K562 (cell line): ENCODE measurements around the gene NACC1. TPM values are rescaled to one million over a fixed set of nuclear protein-coding genes. Genes with fewer than 3 reads are reported as not detected.

Source experiments
- AFF1 ChIP-seq, 2 experiments: fragments of 450-650 bp; IDR thresholded peaks; 2 replicates each; pipeline ENCODE4 v1.6.1; 2018; ENCODE audit warnings: mild to moderate bottlenecking in 2 of 2, low read depth in 1 of 2; ENCODE audit not compliant: partially characterized antibody in 2 of 2
- CC2D1A ChIP-seq: fragments of 450-650 bp; IDR thresholded peaks from 2 replicates; pipeline ENCODE4 v1.6.1; 2017; ENCODE audit warnings: mild to moderate bottlenecking
- EP300 ChIP-seq: IDR thresholded peaks from 2 replicates; pipeline ENCODE4 v1.6.1; 2012; ENCODE audit warnings: low read length, improper control_type of control experiment
- MLX ChIP-seq, 2 experiments: fragments of 450-650 bp in 1 of 2; sonication (generic) in 1 of 2; formaldehyde crosslinking; conservative IDR thresholded peaks; 2 replicates each; pipeline versions ENCODE4 v1.4.0 to v1.8.1; 2020 to 2022; ENCODE audit warnings: mild to moderate bottlenecking in 1 of 2, missing genetic modification reagents in 1 of 2
- MNT ChIP-seq, 2 experiments: fragments of 450-650 bp; conservative IDR thresholded peaks; 2 replicates each; pipeline ENCODE4 v1.6.1; 2017; ENCODE audit warnings: mild to moderate bottlenecking in 2 of 2, moderate library complexity in 2 of 2
- RERE ChIP-seq: sonication (generic); formaldehyde crosslinking; IDR thresholded peaks from 2 replicates; pipeline ENCODE4 v1.8.0; 2023; ENCODE audit warnings: missing genetic modification reagents, mild to moderate bottlenecking, borderline replicate concordance
- YY1 ChIP-seq, 3 experiments: IDR thresholded peaks; 2 replicates each; pipeline ENCODE4 v1.6.1; 2011; ENCODE audit warnings: low read length in 2 of 3, mild to moderate bottlenecking in 2 of 3, moderate library complexity in 2 of 3, borderline replicate concordance in 1 of 3, control low read depth in 1 of 3, low read depth in 1 of 3; ENCODE audit not compliant: insufficient read depth in 3 of 3, insufficient replicate concordance in 2 of 3, control insufficient read depth in 1 of 3, insufficient read length in 1 of 3; ENCODE audit errors: extremely low read depth in 1 of 3
- ZBTB49 ChIP-seq: sonication (generic); formaldehyde crosslinking; IDR thresholded peaks from 2 replicates; pipeline ENCODE4 v1.8.0; 2022; ENCODE audit warnings: missing genetic modification reagents, mild to moderate bottlenecking, borderline replicate concordance
- ZNF253 ChIP-seq: fragments of 250-450 bp; sonication (Bioruptor Pico); conservative IDR thresholded peaks from 2 replicates; pipeline ENCODE4 v1.6.1; 2021; ENCODE audit warnings: mild to moderate bottlenecking
- polyA plus RNA-seq, 8 experiments: library from polyadenylated mRNA; depleted of rRNA in 4 of 8; stranded (reverse) in 5 of 8; unstranded in 3 of 8; fragments of >200 nt; fragmentation: Nextera tagmentation in 2 of 8; fragmentation: Illumina TruSeq in 1 of 8; extraction: Ambion mirVana in 2 of 8; extraction: Trizol in 1 of 8; gene quantifications; 2 replicates each; pipeline versions ENCODE4 v1.2.1 to v1.2.3, GENCODE V29; 2011 to 2014; ENCODE audit warnings: inconsistent platforms in 1 of 8, missing spikeins in 1 of 8
- total RNA-seq, 7 experiments: library from RNA; depleted of rRNA in 6 of 7; stranded (reverse); fragments of >200 nt in 6 of 7; fragmentation: Illumina TruSeq in 2 of 7; extraction: Trizol in 2 of 7; gene quantifications; 2 replicates each; pipeline versions ENCODE4 v1.2.1 to v1.2.3, GENCODE V29; 2011 to 2021; ENCODE audit warnings: low replicate concordance in 1 of 7

Gene NACC1
- total and polyA plus RNA-seq, 9 of the 15 experiments (the other 6 are each of a cell fraction or from before 2014, with no cell fraction given): 0.04 to 96.6 (median 25.8) TPM

- TF ChIP-seq AFF1 (IDR thresholded peaks at IDR 0.05; ENCODE audit: low read depth in 1 of 2, partially characterized antibody in 2 of 2): no peak
- TF ChIP-seq MLX (CRISPR knock-in tag; conservative IDR thresholded peaks at IDR 0.05): no peak
- no peak for TF ChIP-seq CC2D1A
- peak in 1 of 3 experiments; percentile 5 for TF ChIP-seq YY1 (IDR thresholded peaks at IDR 0.05; ENCODE audit: borderline replicate concordance in 1 of 3, control insufficient read depth in 1 of 3, extremely low read depth in 1 of 3, insufficient read depth in 3 of 3, insufficient read length in 1 of 3, insufficient replicate concordance in 2 of 3, low read depth in 1 of 3, low read length in 2 of 3)
- no peak for TF ChIP-seq ZNF253 (CRISPR knock-in tag)
- peak; percentile 58 to 70 for TF ChIP-seq MNT (conservative IDR thresholded peaks at IDR 0.05)
- TF ChIP-seq ZBTB49 (CRISPR knock-in tag): no peak
- TF ChIP-seq RERE (CRISPR knock-in tag): no peak
- peak; percentile 20; the same call in 1 of the 2 replicates for TF ChIP-seq EP300
These were observed 44.9 kb downstream of the NACC1 start (continued) for GRCh38 chr19:13162724-13163608.
